HepG2 (cell line): Measurements from ENCODE around the gene RNF17. TPM values are rescaled to one million over a fixed set of nuclear protein-coding genes. Genes with fewer than 3 reads are reported as not detected.

Experiments
- ATAC-seq: fragments of 200-7000 bp; cut with Tn5 transposase; 3 replicates; pipeline ENCODE4 v1.9.1; 2020; ENCODE audit warnings: mild to moderate bottlenecking, moderate library complexity
- BruUV-seq: library from RNA; stranded (reverse); fragments of 400-500 nt; replicated peaks from 2 replicates; lab custom pipeline; 2021; lab: Mats Ljungman, UMichigan
- CTCF ChIA-PET: fragments of 300-600 bp; formaldehyde crosslinking; extraction: SDS; loops from one replicate; lab custom pipeline; 2021; ENCODE audit warnings: low total read pairs, inconsistent platforms, low intra/inter-chr PET ratio; lab: Yijun Ruan, JAX
- POLR2A ChIA-PET: fragments of 350-600 bp; sonication (Branson Sonifier 250); formaldehyde crosslinking; loops from one replicate; lab custom pipeline; 2020; ENCODE audit warnings: antibody characterized with exemption, inconsistent platforms; lab: Yijun Ruan, JAX
- DNase-seq: peaks from one replicate; pipeline ENCODE4 v3.0.0-alpha.2; 2015; ENCODE audit warnings: low spot score
- FAIRE-seq: peaks from 3 replicates; lab custom pipeline; 2011; peaks lifted over from hg19 to GRCh38; lab: Jason Lieb, UNC
- H2AFZ ChIP-seq: one replicate; pipeline ENCODE4 v1.6.1; 2011; ENCODE audit warnings: low read length, inconsistent platforms
- H3K27ac ChIP-seq: fragments of 300-600 bp; 3 replicates; pipeline ENCODE4 v1.8.0; 2011; ENCODE audit warnings: mixed run types, mild to moderate bottlenecking, mixed read lengths, low read length, inconsistent platforms; ENCODE audit not compliant: insufficient read depth; ENCODE audit errors: extremely low read length
- H3K27me3 ChIP-seq, 2 experiments: fragments of 200-600 bp in 1 of 2; 2 replicates in 1 of 2; 3 replicates in 1 of 2; pipeline versions ENCODE4 v1.6.0 to v1.8.0; 2011; ENCODE audit warnings: low read length in 2 of 2, mild to moderate bottlenecking in 2 of 2, moderate library complexity in 2 of 2, inconsistent platforms in 1 of 2; ENCODE audit not compliant: insufficient read depth in 2 of 2, control insufficient read depth in 1 of 2
- H3K36me3 ChIP-seq, 2 experiments: fragments of 200-600 bp in 1 of 2; replicated peaks in 1 of 2; 2 replicates in 1 of 2; 3 replicates in 1 of 2; pipeline versions ENCODE4 v1.5.1 to v1.8.0; 2011; ENCODE audit warnings: low read length in 2 of 2, inconsistent platforms in 1 of 2; ENCODE audit not compliant: insufficient read depth in 2 of 2, control insufficient read depth in 1 of 2
- H3K4me1 ChIP-seq: 2 replicates; pipeline ENCODE4 v1.5.1; 2012; ENCODE audit warnings: low read length, inconsistent platforms; ENCODE audit not compliant: insufficient read depth
- H3K4me2 ChIP-seq: 2 replicates; pipeline ENCODE4 v1.6.0; 2011; ENCODE audit warnings: low read depth, low read length, inconsistent platforms
- H3K4me3 ChIP-seq, 3 experiments: fragments of 200-600 bp in 1 of 3; sonication (generic), shearing (Covaris generic) in 1 of 3; replicated peaks in 1 of 3; 2 replicates each; pipeline ENCODE4 v1.5.1; 2011 to 2016; ENCODE audit warnings: low read length in 3 of 3, inconsistent platforms in 2 of 3, low read depth in 2 of 3, mild to moderate bottlenecking in 2 of 3, control low read depth in 1 of 3, mixed read lengths in 1 of 3; ENCODE audit not compliant: insufficient read depth in 1 of 3
- H3K79me2 ChIP-seq: one replicate; pipeline ENCODE4 v1.6.1; 2011; ENCODE audit warnings: low read length, inconsistent platforms; ENCODE audit not compliant: insufficient read depth
- H3K9ac ChIP-seq: 2 replicates; pipeline ENCODE4 v1.6.0; 2011; ENCODE audit warnings: mild to moderate bottlenecking, low read depth, low read length, inconsistent platforms; ENCODE audit not compliant: insufficient read depth
- H3K9me3 ChIP-seq: 2 replicates; pipeline ENCODE4 v1.5.1; 2012; ENCODE audit warnings: mild to moderate bottlenecking, low read length
- H4K20me1 ChIP-seq: 2 replicates; pipeline ENCODE4 v1.6.0; 2011; ENCODE audit warnings: inconsistent platforms, mild to moderate bottlenecking, low read length, moderate library complexity; ENCODE audit not compliant: insufficient read depth
- DBP ChIP-seq: sonication (generic); formaldehyde crosslinking; IDR thresholded peaks from 2 replicates; pipeline ENCODE4 v1.4.0; 2020; ENCODE audit warnings: missing genetic modification reagents; ENCODE audit errors: not compliant biosample characterization
- DZIP1 ChIP-seq: sonication (generic); formaldehyde crosslinking; IDR thresholded peaks from 2 replicates; pipeline ENCODE4 v1.5.0; 2020; ENCODE audit warnings: mild to moderate bottlenecking, missing genetic modification reagents
- GMEB2 ChIP-seq: IDR thresholded peaks from 2 replicates; pipeline ENCODE4 v1.6.1; 2016; ENCODE audit warnings: missing biosample characterization, missing genetic modification reagents, low read depth
- IRF9 ChIP-seq: sonication (generic); formaldehyde crosslinking; IDR thresholded peaks from 2 replicates; pipeline ENCODE4 v1.8.0; 2022; ENCODE audit warnings: missing genetic modification reagents, mild to moderate bottlenecking, borderline replicate concordance
- JARID2 ChIP-seq: sonication (generic); formaldehyde crosslinking; IDR thresholded peaks from 2 replicates; pipeline ENCODE4 v1.8.1; 2023; ENCODE audit warnings: missing genetic modification reagents, inconsistent platforms; ENCODE audit not compliant: insufficient replicate concordance
- JUNB ChIP-seq: sonication (generic); formaldehyde crosslinking; IDR thresholded peaks from 2 replicates; pipeline ENCODE4 v1.8.0; 2022; ENCODE audit warnings: missing genetic modification reagents, mild to moderate bottlenecking, borderline replicate concordance
- KDM5B ChIP-seq: sonication (generic); formaldehyde crosslinking; IDR thresholded peaks from 2 replicates; pipeline ENCODE4 v1.4.0; 2020; ENCODE audit warnings: missing genetic modification reagents, mild to moderate bottlenecking, borderline replicate concordance
- KLF12 ChIP-seq: sonication (generic); formaldehyde crosslinking; IDR thresholded peaks from 2 replicates; pipeline ENCODE4 v1.4.0; 2020; ENCODE audit warnings: missing genetic modification reagents, borderline replicate concordance
- NR0B2 ChIP-seq: sonication (generic); formaldehyde crosslinking; IDR thresholded peaks from 2 replicates; pipeline ENCODE4 v1.4.0; 2020; ENCODE audit warnings: mild to moderate bottlenecking, missing genetic modification reagents
- PAXIP1 ChIP-seq: sonication (generic); formaldehyde crosslinking; conservative IDR thresholded peaks from 2 replicates; pipeline ENCODE4 v1.4.0; 2020; ENCODE audit warnings: mild to moderate bottlenecking, missing genetic modification reagents, moderate library complexity
- SRF ChIP-seq: IDR thresholded peaks from 2 replicates; pipeline ENCODE4 v1.6.1; 2011; ENCODE audit warnings: mild to moderate bottlenecking, low read depth, low read length, moderate library complexity
- TRIM24 ChIP-seq: sonication (generic); formaldehyde crosslinking; IDR thresholded peaks from 2 replicates; pipeline ENCODE4 v1.8.0; 2022; ENCODE audit warnings: mild to moderate bottlenecking, missing genetic modification reagents
- ZNF121 ChIP-seq: sonication (generic); formaldehyde crosslinking; IDR thresholded peaks from 2 replicates; pipeline ENCODE4 v1.5.0; 2020; ENCODE audit warnings: mild to moderate bottlenecking, missing genetic modification reagents
- WGBS: methylation state at CpG from one replicate; pipeline ENCODE4 v1.1.6; 2017; ENCODE audit warnings: low lambda C conversion rate; 5-methylcytosine and 5-hydroxymethylcytosine counted together
- in situ Hi-C: cut with HindIII; loops from 2 replicates; pipeline ENCODE4 v1.10.0; 2017; ENCODE audit warnings: low pct_unique_long_range_greater_than_20kb; ENCODE audit not compliant: extremely low pct_ligation_motif_present
- intact Hi-C: fragments of 100-400 bp; cut with micrococcal nuclease; formaldehyde crosslinking; loops from one replicate; pipeline ENCODE4 v1.10.0; 2022; ENCODE audit not compliant: unreplicated experiment
- polyA plus RNA-seq, 8 experiments: library from polyadenylated mRNA; depleted of rRNA in 3 of 8; stranded (reverse) in 7 of 8; unstranded in 1 of 8; fragments of >200 nt; fragmentation: Illumina TruSeq in 4 of 8; extraction: Trizol in 4 of 8; gene quantifications; 2 replicates each; pipeline versions ENCODE4 v1.2.1 to v1.2.3, GENCODE V29; 2011 to 2016; ENCODE audit warnings: low read depth in 4 of 8, missing spikeins in 1 of 8, mixed read lengths in 1 of 8; ENCODE audit not compliant: insufficient read depth in 1 of 8
- total RNA-seq, 5 experiments: library from RNA; depleted of rRNA; stranded (reverse); fragments of >200 nt; fragmentation: Illumina TruSeq; extraction: Trizol; gene quantifications; 2 replicates each; pipeline ENCODE4 v1.2.3, GENCODE V29; 2016; ENCODE audit warnings: low read depth in 1 of 5

Gene RNF17
- total and polyA plus RNA-seq, 2 of the 13 experiments (the other 11 are each of a cell fraction or from before 2014, with no cell fraction given) = not detected

- TF ChIP-seq JARID2 = no peak
- no peak for TF ChIP-seq KDM5B
- no peak for TF ChIP-seq SRF
- TF ChIP-seq NR0B2 = no peak
- TF ChIP-seq, all 625 proteins: peak for 0
Observed at GRCh38 chr13:24878340-24878739, 114.4 kb downstream of the RNF17 start (continued).

GRCh38 chr13:24882665-24883064 lies 118.7 kb downstream of the RNF17 start:
- FAIRE-seq (no peak), DNase-seq (no peak), ATAC-seq (no peak)
- in situ Hi-C loops (no loop called here), intact Hi-C loops (no loop called here)
- H3K4me3 ChIP-seq = no peak overlapping the region
- H3K27ac ChIP-seq = no peak overlapping the region
- no peak overlapping the region for H2AFZ ChIP-seq
- POLR2A ChIA-PET = no interaction called here
- H3K9ac ChIP-seq = no peak overlapping the region
- no TSS peak for BruUV-seq
- no peaks in the 10 kb centered on the region for H3K79me2 ChIP-seq
- no peaks in the 10 kb centered on the region for H3K27me3 ChIP-seq
- CTCF ChIA-PET = no interaction called here
- peaks cover 6 to 18% of the 10 kb centered on the region in 2 experiments; a peak in 4 of 5 replicates for H3K36me3 ChIP-seq
- H3K4me1 ChIP-seq = no peaks in the 10 kb centered on the region
- WGBS = 96% methylated on average over 2 of the region's 2 CpGs
- H3K9me3 ChIP-seq = no peaks in the 10 kb centered on the region
- no peaks in the 10 kb centered on the region for H4K20me1 ChIP-seq
- H3K4me2 ChIP-seq = no peak overlapping the region
- no peak for TF ChIP-seq IRF9 (CRISPR knock-in tag)
- TF ChIP-seq PAXIP1 (CRISPR knock-in tag) = no peak
- TF ChIP-seq TRIM24 (CRISPR knock-in tag) = no peak
- TF ChIP-seq DZIP1 = no peak
- no peak for TF ChIP-seq ZNF121 (CRISPR knock-in tag)
- no peak for TF ChIP-seq JUNB (CRISPR knock-in tag)
- no peak for TF ChIP-seq DBP
- no peak for TF ChIP-seq GMEB2
- no peak for TF ChIP-seq KLF12 (CRISPR knock-in tag)
